ENCODE results near the gene RARG. TPM values are rescaled to one million over a fixed set of nuclear protein-coding genes. Genes with fewer than 3 reads are reported as not detected.

Gene RARG
- total and polyA plus RNA-seq, 2 donors (not counting 3 experiments of a cell fraction or from before 2014, with no cell fraction given): 9.9 to 19.5 TPM

DNA sequence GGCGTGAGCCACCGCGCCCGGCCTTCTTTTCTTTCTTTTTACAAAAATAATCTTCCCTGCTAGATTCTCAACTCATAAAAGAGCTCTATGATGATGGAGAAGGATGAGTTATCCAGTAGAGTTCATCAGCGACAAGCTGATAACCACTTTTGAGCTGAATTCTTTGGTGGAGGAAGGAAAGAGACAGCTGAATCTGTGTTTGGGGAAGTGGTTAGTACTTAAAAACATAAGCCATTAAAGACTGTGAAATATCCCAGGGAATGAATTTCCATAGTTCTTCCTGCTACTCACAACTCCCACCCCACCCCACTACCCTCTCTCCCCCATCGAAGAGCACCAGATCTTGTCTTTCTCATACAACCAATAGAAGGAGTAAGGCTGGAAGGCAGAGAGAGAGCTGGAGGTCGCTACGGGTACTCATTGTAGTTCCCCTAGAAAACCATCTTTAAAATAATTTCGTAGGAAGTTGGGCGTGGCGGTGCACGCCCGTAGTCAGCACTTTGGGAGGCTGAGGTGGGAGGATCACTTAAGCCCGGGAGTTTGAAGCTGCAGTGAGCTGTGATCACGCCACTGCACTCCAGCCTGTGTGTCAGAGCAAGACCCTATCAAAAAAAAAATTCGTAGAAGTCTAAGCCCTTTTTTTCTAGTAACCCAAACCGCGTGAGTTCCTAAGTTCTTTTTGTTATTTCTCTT is 35.4 kb upstream of the RARG start:
- DNase-seq (ENCODE audit: low read depth, low spot score): no peak
- ChIA-PET POLR2A (no interaction called here), CTCF (interaction anchor here (1.1 to 7.7 kb wide), 14 partner anchors 13 to 202 kb away, joined by 3 to 128 read pairs (median 4); partner anchors contain the start of genes AAAS, CSAD and ZNF740)
- Histone ChIP-seq H3K36me3 (ENCODE audit: control insufficient read depth in 2 of 2, extremely low read depth in 1 of 2, insufficient read depth in 2 of 2, low read length in 2 of 2) (no peaks in the 10 kb centered on the region), H3K9me3 (replicated peaks; ENCODE audit: control insufficient read depth, insufficient read depth, low read length) (no peaks in the 10 kb centered on the region), H3K9me1 (replicated peaks; ENCODE audit: control insufficient read depth, extremely low read depth, insufficient read depth, low read length) (no peaks in the 10 kb centered on the region), H3K4me3 (replicated peaks in 1 of 3; ENCODE audit: insufficient read depth in 1 of 3, low read depth in 1 of 3, low read length in 3 of 3) (peak overlapping the region; percentile 61 to 85 (median 77)), H3K79me2 (ENCODE audit: control insufficient read depth, insufficient read depth, low read length) (peaks cover 30% of the 10 kb centered on the region), H4K20me1 (replicated peaks; ENCODE audit: control insufficient read depth, extremely low read depth, insufficient read depth, low read length) (no peaks in the 10 kb centered on the region), H3K9ac (replicated peaks; ENCODE audit: extremely low read depth, insufficient read depth, low read length) (peak overlapping the region; percentile 45), H2AFZ (ENCODE audit: low read depth, low read length) (peak overlapping the region; percentile 93), H3K4me2 (ENCODE audit: insufficient read depth, low read length) (peak overlapping the region; percentile 83), H3K4me1 (ENCODE audit: control insufficient read depth, extremely low read depth, insufficient read depth, low read length) (peaks cover 24% of the 10 kb centered on the region), H3K27me3 (ENCODE audit: control insufficient read depth in 2 of 2, insufficient read depth in 2 of 2, low read length in 2 of 2) (no peaks in the 10 kb centered on the region), H3K27ac (ENCODE audit: insufficient read depth, low read depth, low read length) (no peak overlapping the region)
- no peak for FAIRE-seq
- TF ChIP-seq FOS (IDR thresholded peaks at IDR 0.05; ENCODE audit: borderline replicate concordance, insufficient read depth, low read length): no peak
- TF ChIP-seq MYC (IDR thresholded peaks at IDR 0.05; ENCODE audit: low read depth, low read length): no peak
- dilution Hi-C loops (cut with MboI; ENCODE audit: extremely low pct_ligation_motif_present, low sequenced_read_pairs): no loop called here
- BruUV-seq (replicated peaks): no TSS peak
- intact Hi-C loops (cut with micrococcal nuclease): no loop called here

DNA sequence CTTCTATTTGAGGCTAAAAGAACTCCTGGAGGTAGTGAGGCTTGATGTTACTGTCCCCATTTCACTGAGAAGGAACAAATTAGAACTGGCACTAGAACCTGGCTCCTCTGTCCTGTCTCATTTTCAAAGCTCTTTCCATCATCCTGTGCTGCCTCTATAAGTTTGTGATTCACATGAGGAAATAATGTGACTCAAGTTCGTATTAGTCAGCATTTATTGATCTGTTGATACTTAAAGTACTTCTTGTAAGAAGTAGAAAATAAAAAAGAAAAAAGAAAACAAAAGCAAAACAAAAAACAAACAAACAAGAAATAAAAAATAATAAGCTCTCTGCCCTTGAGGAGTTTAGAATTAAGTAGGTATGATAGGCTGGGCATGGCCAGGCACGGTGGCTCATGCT is 33.8 kb upstream of the RARG start:
- Histone ChIP-seq H3K9me1 (replicated peaks; ENCODE audit: control insufficient read depth, extremely low read depth, insufficient read depth, low read length) (no peaks in the 10 kb centered on the region), H3K79me2 (ENCODE audit: control insufficient read depth, insufficient read depth, low read length) (peaks cover 24% of the 10 kb centered on the region), H3K9me3 (replicated peaks; ENCODE audit: control insufficient read depth, insufficient read depth, low read length) (no peaks in the 10 kb centered on the region), H3K27me3 (ENCODE audit: control insufficient read depth in 2 of 2, insufficient read depth in 2 of 2, low read length in 2 of 2) (no peaks in the 10 kb centered on the region), H3K4me2 (ENCODE audit: insufficient read depth, low read length) (no peak overlapping the region), H3K9ac (replicated peaks; ENCODE audit: extremely low read depth, insufficient read depth, low read length) (no peak overlapping the region), H3K36me3 (ENCODE audit: control insufficient read depth in 2 of 2, extremely low read depth in 1 of 2, insufficient read depth in 2 of 2, low read length in 2 of 2) (no peaks in the 10 kb centered on the region), H3K4me1 (ENCODE audit: control insufficient read depth, extremely low read depth, insufficient read depth, low read length) (peaks cover 23% of the 10 kb centered on the region), H2AFZ (ENCODE audit: low read depth, low read length) (no peak overlapping the region), H3K4me3 (replicated peaks in 1 of 3; ENCODE audit: insufficient read depth in 1 of 3, low read depth in 1 of 3, low read length in 3 of 3) (no peak overlapping the region), H3K27ac (ENCODE audit: insufficient read depth, low read depth, low read length) (no peak overlapping the region), H4K20me1 (replicated peaks; ENCODE audit: control insufficient read depth, extremely low read depth, insufficient read depth, low read length) (no peaks in the 10 kb centered on the region)
- ChIA-PET POLR2A (no interaction called here), CTCF (interaction anchor here (1.0 to 7.7 kb wide), 7 partner anchors 22 to 107 kb away, joined by 3 to 128 read pairs (median 7); partner anchors contain the start of gene AAAS)
- FAIRE-seq (no peak), DNase-seq (ENCODE audit: low read depth, low spot score) (no peak)
- dilution Hi-C loops (cut with MboI; ENCODE audit: extremely low pct_ligation_motif_present, low sequenced_read_pairs) (no loop called here), intact Hi-C loops (cut with micrococcal nuclease) (no loop called here)
- BruUV-seq (replicated peaks): no TSS peak
- TF ChIP-seq, protein P1, sequence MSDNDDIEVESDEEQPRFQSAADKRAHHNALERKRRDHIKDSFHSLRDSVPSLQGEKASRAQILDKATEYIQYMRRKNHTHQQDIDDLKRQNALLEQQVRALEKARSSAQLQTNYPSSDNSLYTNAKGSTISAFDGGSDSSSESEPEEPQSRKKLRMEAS (IDR thresholded peaks at IDR 0.05; ENCODE audit: insufficient read depth, insufficient read length): no peak
- TF ChIP-seq MYC (IDR thresholded peaks at IDR 0.05; ENCODE audit: low read depth, low read length) (no peak), POLR2AphosphoS5 (IDR thresholded peaks at IDR 0.05; ENCODE audit: insufficient read depth, low read depth, low read length) (no peak), GATA2 (IDR thresholded peaks at IDR 0.05; ENCODE audit: insufficient read depth, insufficient read length, low read depth, low read length) (no peak), FOS (IDR thresholded peaks at IDR 0.05; ENCODE audit: borderline replicate concordance, insufficient read depth, low read length) (no peak), EZH2 (IDR thresholded peaks at IDR 0.05; ENCODE audit: borderline replicate concordance, low read depth, low read length, severe bottlenecking) (no peak), POLR2A (IDR thresholded peaks at IDR 0.05; ENCODE audit: low read depth, low read length) (no peak), JUN (IDR thresholded peaks at IDR 0.05; ENCODE audit: borderline replicate concordance, insufficient read depth, insufficient read length, low read depth) (no peak)
- TF ChIP-seq, protein P2, sequence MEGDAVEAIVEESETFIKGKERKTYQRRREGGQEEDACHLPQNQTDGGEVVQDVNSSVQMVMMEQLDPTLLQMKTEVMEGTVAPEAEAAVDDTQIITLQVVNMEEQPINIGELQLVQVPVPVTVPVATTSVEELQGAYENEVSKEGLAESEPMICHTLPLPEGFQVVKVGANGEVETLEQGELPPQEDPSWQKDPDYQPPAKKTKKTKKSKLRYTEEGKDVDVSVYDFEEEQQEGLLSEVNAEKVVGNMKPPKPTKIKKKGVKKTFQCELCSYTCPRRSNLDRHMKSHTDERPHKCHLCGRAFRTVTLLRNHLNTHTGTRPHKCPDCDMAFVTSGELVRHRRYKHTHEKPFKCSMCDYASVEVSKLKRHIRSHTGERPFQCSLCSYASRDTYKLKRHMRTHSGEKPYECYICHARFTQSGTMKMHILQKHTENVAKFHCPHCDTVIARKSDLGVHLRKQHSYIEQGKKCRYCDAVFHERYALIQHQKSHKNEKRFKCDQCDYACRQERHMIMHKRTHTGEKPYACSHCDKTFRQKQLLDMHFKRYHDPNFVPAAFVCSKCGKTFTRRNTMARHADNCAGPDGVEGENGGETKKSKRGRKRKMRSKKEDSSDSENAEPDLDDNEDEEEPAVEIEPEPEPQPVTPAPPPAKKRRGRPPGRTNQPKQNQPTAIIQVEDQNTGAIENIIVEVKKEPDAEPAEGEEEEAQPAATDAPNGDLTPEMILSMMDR (IDR thresholded peaks at IDR 0.05; ENCODE audit: extremely low read depth in 1 of 2, insufficient read depth in 1 of 2, low read depth in 1 of 2, low read length in 2 of 2): no peak
